Measurements from ENCODE around the gene SNX33.

SNX33 gene

DNA sequence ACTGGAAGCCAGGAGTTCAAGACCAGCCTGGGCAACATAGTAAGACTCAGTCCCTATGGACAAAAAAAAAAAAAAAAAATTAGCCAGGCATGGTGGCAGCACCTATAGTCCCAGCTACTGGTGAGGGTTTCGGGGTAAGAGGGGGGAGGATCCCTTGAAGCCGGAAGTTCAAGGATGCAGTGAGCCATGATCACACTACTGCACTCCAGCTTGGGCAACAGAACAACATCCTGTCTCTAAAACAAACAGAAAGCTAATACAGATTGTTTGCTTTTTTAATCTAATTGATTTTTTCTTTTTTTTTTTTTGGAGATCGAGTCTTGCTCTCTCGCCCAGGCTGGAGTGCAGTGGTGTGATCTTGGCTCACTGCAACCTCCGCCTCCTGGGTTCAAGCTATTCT, 6.1 kb upstream of the SNX33 start:
- DNase-seq, result no peak

DNA sequence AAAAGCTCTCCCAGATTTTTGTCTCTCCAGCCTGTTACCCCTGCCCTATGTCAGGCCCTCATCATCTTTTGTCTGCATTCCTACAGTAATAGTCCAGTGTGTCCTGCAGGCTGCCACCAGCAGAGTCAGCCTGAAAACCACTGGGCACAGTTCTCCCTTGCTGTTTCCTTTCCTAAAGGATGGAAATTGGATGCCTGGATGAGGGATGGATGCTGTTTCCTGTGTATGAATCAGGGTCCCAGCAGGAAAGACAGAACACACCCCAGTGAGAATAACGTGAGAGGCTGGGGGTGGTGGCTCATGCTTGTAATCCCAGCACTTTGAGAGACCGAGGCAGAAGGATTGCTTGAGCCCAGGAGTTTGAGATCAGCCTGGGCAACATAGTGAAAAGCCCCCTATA, 3.3 kb upstream of the SNX33 start:
- no peak for DNase-seq

DNA sequence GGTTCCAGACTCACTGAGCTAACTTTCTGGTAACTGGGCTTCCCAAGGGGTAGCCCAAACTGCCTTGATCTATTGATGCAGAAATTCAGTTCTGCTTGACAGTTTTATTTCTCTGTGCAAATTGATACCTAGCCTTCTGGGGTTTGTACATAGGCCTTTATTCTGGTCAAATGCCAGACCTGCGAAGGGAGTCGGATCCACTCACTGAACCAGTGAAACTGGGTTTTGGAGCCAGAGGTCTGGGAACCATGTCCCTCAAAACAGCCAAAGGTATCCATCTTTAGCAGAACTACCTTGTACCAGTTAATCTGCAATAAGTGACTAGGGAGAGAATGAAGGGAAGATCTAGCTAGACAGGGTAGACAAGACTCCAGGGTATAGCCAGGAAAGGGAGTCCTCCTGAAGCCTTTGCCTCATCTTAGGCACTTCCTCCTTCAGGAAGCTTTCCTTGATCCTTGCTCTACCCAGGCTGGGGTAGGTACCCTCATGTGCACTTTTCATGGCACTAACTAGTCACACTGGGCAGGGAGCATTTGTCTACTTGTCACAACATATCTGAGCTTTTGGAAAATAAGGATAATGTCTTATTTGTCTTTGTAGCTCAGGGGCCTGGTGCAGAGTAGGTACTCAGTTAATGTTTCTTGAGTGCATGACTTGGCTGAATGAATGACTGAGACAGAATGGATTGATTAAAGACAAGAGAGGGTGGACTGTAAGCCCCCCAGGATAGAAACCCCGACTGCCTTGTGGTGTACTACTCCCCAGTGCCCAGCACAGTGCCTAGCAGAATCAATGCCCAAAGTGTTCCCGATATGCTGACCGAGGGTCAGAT, 1.4 kb upstream of the SNX33 start:
- DNase-seq, result no peak

DNA sequence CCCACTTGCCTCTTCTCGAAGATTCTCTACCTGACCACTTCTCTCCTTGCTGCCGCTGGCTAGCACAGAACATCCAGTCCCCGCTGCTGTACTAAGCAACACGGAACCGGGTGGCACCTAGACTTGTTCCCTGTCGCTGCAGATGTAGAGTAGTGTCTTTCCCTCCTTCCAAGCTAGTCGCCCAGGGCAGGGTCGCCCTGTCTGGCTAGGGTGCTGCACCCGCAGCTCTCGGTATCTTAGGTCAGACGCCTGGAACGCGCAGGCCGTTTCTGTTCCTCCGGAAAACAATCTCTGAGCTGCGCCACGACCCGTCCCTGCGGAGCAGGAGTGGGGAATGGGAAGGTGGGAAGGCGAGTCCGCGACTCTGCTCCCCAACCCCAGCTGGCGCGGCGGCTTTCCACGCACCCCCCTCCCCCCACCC, 758 bp upstream of the SNX33 start:
- DNase-seq, result no peak

DNA sequence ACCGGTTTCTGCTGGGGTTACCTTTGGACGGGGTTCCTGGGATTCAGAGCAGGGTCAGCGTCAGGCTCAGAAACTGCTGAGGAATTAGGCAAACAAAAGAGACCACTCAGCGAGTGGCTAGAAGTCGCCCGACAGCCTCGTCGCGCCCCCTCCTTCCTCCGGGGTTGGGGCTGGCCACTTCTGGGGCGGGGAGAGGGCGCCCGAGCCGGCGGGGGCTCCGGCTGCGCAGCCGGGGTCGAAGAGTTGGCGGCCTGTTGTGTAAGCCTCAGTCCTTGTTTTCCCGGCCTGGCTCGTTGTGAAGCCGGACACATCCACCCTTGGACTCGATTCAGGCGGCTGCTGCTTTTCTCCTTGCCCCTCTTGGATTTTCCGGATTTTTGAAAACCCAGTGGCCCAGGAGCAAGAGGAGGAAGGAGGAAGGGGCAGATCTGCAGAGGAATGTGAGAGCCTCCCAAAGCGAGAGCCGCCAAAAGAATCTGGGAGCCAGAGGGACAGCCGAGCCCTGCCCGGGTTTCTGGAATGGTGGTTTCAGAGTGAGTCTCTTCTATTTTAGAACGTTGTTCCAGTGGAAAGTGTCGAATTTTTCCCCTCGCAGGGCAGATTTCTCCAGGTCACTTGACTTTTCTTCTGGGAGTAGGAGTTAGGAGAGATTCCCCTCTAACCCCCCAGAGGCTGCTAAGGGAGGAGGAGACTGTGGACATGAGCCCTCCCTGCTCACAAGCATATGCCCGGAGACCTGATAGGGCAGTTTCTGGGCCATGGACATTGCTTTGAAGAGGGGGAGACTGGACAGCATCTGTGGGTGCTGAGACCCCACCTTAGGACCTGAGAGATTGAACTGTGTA, 666 bp downstream of the SNX33 start:
- no peak for DNase-seq

DNA sequence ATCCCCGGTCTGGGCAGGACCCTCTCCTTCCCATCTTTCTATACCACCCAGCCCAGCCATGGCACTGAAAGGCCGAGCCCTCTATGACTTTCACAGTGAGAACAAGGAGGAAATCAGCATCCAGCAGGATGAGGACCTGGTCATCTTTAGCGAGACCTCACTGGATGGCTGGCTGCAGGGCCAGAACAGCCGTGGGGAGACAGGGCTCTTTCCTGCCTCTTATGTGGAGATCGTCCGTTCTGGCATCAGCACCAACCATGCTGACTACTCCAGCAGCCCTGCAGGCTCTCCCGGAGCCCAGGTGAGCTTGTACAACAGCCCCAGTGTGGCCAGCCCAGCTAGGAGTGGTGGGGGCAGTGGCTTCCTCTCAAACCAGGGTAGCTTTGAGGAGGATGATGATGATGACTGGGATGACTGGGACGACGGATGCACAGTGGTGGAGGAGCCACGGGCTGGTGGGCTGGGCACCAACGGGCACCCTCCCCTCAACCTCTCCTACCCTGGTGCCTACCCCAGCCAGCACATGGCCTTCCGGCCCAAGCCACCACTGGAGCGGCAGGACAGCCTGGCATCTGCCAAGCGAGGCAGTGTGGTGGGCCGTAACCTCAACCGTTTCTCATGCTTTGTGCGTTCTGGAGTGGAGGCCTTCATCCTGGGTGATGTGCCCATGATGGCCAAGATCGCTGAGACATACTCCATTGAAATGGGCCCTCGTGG, 1.5 kb downstream of the SNX33 start:
- DNase-seq, result no peak

DNA sequence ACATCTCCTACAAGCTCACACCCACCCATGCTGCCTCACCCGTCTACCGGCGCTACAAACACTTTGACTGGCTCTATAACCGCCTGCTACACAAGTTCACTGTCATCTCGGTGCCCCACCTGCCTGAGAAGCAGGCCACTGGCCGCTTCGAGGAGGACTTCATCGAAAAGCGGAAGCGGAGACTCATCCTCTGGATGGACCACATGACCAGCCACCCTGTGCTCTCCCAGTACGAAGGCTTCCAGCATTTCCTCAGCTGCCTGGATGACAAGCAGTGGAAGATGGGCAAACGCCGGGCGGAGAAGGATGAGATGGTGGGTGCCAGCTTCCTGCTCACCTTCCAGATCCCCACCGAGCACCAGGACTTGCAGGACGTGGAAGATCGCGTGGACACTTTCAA, 2.1 kb downstream of the SNX33 start:
- DNase-seq, result no peak

DNA sequence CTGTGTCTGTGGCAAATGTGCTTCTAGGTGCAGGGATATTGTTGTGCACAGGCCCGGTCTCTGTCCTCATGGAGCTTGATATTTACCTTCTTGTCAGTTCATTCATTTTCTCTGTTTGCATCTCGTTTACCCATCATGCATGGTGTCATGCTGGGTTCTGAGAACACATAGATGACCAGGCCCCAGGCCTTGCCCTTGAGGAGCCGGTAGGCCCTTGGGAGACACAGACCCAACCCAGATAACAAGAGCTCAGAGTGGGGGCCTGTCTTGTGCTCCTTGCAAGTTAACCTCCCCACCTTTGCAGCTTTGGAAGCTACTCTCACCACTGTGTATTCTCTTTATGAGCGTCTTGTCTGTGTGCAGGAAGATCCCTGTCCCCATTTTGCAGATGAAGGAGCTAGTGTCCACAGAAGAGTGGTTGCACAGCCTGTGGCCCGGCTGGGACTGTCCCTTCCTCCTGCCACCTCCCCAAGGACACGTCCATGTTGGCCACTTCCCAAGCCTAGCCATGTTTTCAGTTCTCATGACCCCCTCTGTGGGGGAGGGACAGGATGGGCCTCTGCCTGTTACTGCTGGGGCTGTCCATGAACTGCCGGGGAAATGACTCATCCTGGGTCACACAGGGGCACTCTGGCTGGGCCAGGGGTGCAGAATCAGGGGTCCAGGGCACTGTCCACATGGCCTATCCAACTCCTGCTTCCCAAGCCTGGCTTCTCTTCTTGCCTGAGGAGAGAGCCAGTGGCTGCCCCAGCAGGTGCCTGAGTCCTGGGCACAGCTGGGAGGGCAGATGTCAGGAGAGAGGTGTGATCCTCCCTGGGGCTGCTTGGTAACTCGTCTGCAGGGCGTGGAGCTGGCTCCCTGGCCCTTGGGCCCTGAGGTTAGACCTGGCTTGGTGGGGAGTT, 3.4 kb downstream of the SNX33 start:
- DNase-seq, result no peak

DNA sequence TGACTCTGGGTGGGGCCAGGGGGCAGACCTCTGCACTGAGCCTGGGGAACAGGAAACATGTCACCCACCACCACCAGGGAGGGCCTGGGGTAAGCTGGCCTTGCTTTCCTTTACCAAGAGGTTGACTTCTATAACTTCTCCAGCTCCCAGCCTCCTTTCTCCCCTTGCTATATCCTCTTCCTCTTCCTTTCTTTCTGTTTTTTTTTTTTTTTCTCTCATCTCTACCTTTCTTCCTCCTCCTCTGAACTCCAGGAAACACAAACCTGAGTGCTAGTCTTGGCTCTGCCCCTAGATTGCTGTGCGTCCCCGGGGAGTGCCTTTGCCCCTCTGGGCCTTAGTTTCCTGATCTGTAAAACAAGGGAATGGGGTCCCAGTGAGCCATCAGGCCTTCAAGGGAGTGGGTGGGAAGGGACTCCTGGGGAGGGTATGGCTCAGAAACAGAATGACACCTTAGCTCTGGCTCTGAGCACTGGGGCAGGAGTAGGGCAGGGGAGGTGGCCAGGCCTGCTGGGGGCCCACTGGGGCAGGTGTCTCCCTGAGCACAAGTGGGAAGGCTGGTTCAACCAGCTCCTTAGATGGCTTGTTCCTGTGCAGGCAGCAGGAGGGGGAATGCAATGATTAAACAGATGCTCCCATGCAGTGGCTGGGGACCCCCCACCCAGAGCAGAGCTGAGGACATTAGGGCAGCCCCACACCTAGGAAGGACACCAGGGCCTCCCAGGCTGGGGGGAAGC, 4.3 kb downstream of the SNX33 start:
- DNase-seq, result no peak

DNA sequence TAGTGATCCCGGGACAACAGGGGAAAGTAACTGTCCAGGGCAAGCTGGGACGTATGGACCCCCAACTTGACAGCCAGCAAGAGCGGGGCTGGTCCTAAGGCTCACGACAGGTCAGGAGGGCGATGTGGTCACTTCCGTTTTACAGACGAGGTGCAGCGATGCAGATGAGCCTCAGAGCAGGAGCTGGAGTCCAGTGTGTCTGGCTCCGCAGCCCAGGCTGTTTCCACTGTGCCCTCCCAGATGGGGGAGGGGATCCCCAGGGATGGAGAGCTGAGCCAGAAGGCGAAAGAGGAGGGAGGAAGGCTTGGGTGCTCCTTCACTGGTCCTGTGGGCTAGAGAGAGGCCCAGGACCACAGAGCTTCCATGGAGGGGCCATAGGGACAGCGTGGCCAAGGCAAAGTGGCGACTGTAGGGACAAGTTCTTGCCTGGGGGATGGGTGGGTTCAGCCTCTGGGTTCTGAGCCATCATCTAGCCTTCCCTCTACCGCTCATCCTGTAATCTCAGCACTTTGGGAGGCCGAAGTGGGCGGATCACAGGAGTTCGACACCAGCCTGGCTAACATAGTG, 5.7 kb downstream of the SNX33 start:
- DNase-seq, result no peak

DNA sequence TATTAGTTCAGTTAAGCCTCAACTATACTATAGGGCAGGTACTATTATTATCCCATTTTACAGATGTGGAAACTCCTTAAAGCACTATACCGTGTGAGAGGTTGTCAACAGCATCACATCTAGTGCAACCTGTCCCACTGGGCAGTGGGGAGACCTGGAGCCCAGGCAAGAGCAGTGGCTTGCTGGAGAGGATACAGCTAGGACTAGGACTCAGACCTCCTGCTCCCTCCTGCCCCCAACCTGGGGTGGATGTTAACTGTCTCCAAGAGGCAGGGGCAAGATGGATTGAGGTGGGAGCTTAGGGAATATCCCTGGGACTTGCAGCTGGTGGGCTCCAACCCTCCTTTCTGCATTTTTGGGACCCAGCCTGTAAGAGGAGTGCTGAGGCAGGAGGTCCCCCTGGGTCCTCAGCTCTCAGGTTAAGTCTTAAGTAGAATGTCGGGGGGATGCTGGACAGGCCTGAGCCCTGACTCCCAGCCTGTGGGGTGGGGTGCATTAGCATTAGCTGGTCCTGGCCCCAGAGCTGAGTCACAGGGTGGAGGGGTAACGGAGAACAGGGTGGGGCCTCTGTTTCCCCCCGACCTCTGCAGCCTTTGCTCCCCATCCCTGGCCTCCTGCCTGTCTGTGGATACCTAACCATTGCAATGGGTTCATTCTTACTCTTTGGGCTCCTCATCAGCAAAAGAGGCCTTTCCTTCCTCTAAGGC, 6.6 kb downstream of the SNX33 start:
- DNase-seq, result no peak

DNA sequence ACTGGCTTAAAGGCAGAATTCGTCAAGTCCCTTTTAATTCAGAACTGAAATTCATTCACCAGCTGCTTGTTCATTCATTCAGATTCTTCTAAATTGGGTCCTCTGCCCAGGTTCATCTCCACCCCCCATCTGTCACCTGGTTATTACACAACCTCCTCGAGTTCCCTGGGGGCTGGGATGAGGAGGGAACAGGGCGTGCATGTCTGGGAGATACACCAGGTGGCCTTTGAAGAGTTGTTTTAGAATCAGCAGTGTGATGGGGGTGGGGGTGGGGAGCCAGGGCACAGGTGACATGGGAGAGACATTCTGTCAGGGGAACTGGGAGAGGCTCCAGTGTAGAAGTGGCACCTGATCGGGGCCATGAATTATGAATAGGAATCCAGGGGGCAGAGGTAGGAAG, 8.2 kb downstream of the SNX33 start:
- DNase-seq, result no peak

DNA sequence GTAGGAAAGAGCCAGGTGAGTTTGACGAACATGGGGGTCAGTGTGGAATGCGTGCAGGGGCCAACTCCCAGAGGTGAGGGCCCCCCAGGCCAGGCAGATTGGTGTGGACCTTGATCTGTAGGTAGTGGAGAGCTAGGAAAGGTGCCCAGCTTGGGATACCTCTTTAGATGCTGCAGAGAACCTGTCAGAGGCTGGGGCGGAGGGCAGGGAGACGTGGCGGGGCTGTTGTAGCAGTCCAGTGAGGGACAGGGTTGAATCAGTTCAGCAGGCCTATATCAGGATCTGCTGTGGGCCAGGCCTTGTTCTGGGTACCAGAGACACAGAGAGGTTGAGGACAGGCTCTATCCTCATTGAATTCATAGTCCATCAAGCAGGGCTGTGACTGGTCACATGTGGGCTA, 8.6 kb downstream of the SNX33 start:
- no peak for DNase-seq

DNA sequence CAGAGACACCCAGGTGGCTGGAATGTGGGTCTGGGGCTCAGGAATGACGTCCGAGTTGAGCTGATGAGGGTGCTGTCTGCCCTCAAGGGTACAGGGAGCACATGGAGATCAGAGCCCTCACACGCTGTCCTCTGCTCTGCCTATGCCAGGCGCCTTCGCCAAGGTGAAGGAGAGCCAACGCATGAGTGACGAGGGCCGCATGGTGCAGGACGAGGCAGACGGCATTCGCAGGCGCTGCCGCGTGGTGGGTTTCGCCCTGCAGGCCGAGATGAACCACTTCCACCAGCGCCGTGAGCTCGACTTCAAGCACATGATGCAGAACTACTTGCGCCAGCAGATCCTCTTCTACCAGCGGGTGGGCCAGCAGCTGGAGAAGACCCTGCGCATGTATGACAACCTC, 9.1 kb downstream of the SNX33 start:
- DNase-seq, result no peak

DNA sequence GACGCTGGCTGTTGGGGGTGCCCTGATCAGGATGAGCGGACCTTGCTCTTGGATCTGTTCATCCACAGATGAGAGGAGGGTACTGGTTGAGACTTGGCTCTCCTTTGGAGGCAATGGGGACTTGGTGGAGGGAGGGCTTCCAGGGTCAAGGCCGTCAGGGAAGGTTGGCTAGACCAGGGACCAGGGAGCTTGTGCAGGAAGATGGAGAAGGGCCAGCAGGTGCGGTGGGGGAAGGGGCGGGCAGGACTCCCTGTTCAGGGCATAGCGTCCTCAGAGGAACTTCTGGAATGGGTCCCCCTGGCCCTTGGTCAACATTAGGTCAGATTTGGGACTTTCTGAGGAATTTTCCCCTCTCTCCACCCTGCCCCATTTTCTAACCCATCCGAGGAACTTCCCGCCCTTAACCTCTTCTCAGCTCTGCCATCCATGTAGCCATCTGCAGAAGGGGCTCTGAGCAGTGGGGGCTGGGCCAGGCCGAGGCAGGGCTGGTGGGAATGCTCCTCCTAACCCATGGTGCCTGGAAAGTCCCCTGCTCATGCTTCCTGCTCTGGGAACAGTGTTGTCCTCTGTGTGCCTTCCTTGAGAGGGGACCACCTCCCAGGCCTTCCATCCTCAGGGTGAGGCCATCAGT, 11.5 kb downstream of the SNX33 start:
- no peak for DNase-seq

DNA sequence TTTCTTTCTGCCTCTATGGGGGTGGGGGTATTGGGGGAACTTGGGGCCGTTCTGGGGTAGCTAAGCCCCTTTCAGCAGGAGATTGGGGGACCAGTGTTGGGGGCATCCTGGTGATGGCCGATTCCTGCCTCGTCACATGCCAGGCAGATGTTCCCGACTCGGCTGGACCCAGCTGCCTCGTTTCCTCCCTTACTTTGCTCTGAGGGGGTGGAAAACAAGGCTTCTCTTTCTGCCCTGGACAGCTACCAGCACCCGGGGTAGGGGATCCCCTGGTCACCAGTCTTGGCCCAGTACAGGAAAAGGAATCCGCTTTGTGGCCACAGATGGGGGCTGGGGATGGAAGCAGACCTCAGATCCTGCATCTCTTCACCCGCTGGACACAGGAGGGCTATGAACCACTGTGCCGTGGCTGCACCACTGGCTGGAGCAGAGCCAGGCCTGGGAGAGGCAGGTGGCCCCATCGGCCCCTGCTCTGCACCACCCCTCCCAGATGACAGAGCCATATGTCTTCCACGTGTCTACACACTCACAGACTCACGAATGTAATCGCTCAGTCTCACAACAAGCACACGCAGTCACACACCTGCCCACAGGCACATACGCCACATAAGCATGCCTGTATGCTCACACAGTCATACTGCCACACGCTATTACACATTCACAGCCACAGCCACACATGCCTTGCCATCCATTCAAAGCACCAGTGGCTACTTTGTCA, 12.4 kb downstream of the SNX33 start:
- no peak for DNase-seq

DNA sequence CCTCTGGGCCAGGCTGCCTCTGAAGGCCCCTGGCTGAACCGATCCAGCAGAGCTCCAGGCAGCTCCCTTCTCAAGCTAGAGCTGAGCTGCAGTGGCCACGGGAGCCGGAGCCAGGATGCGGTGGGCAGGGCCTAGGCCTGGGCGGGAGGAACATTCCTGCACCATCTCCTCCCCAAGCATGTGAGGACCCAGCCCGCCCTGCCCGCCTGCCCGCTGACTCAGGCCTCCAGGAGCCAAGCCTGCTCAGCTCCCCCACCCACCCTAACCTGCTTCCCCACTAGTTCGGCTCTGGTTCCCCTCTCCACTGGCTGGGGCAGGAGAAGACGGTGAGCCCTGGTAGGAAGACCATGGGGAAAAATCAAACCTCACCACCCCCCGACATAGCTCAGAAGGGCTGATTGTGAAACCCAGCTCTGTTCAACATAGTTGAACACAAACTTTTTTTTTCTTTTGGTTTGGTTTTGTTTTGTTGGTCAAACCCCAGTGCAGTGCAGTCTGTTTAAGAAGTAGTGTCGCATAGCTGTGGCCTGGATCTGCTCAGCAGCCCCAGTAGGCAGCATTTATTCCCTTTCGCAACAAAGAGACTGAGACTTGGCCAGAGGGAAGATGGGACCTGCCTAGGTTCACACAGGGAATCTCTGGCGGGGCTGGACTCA, 13.5 kb downstream of the SNX33 start:
- no peak for DNase-seq

DNA sequence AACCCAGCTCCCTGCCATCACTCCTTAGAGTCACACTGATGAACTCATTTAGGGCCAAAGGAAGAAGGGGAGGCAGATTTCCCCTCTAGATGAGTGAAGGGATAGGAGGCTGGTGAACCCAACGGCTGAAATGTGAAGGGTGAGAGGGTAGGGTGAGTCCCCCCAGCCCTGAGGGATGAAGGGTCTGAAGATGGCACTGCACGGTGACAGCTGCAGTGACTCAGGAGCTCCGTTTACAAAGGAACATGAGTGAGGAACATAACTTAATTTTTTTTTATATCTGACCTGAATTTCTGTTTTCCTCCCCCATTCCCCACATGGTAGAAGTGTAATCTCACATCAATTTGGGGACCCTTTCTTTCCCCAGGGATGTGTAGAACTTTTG, 14.0 kb downstream of the SNX33 start:
- DNase-seq, result no peak

All from CD4-positive, alpha-beta T cell treated with Interleukin-1 beta for 1 hour (primary cell).